Measurements from ENCODE around the gene LY6G6F.
"Not testable (repeated sequence)": the region's sequence is repeated elsewhere in the genome, so short reads cannot be mapped to it uniquely, and the experiment has no call there.

LY6G6F gene

GRCh38 chr6:31705931-31706330, 735 bp upstream of the LY6G6F start:
- H3K36me3 ChIP-seq (ENCODE audit: insufficient read depth, low read length), result no peaks in the 10 kb centered on the region
- H3K9me3 ChIP-seq (ENCODE audit: control insufficient read depth, insufficient read depth, low read length), result no peaks in the 10 kb centered on the region
- H3K9ac ChIP-seq (ENCODE audit: low read depth, low read length), result no peak overlapping the region
- H3K4me1 ChIP-seq (ENCODE audit: insufficient read depth, low read length), result peaks cover 11% of the 10 kb centered on the region

- Histone ChIP-seq H3K9ac (ENCODE audit: low read depth, low read length) (no peak overlapping the region), H3K36me3 (ENCODE audit: insufficient read depth, low read length) (no peaks in the 10 kb centered on the region), H3K9me3 (ENCODE audit: control insufficient read depth, insufficient read depth, low read length) (no peaks in the 10 kb centered on the region), H3K4me1 (ENCODE audit: insufficient read depth, low read length) (peaks cover 3% of the 10 kb centered on the region; the same call in 1 of the 2 replicates)
Observed at GRCh38 chr6:31707701-31708100, 1.0 kb downstream of the LY6G6F start.

GRCh38 chr6:31708224-31708623, 1.6 kb downstream of the LY6G6F start:
- no peaks in the 10 kb centered on the region for H3K36me3 ChIP-seq (ENCODE audit: insufficient read depth, low read length)
- no peaks in the 10 kb centered on the region for H3K9me3 ChIP-seq (ENCODE audit: control insufficient read depth, insufficient read depth, low read length)
- no peak overlapping the region for H3K9ac ChIP-seq (ENCODE audit: low read depth, low read length)
- peaks cover 3% of the 10 kb centered on the region; the same call in 1 of the 2 replicates for H3K4me1 ChIP-seq (ENCODE audit: insufficient read depth, low read length)

DNA sequence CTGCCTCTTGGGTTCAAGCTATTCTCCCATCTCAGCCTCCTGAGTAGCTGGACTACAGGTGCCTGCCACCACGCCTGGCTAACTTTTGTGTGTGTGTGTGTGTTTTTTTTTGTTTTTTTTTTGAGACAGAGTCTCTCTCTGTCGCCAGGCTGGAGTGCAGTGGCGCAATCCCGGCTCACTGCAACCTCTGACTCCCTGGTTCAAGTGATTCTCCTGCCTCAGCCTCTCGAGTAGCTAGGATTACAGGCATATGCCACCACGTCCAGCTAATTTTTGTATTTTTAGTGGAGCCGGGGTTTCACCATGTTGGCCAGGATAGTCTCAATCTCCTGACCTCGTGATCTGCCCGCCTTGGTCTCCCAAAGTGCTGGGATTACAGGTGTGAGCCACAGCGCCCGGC, 2.5 kb downstream of the LY6G6F start:
- H3K36me3 ChIP-seq (ENCODE audit: insufficient read depth, low read length); H3K9ac ChIP-seq (ENCODE audit: low read depth, low read length); H3K9me3 ChIP-seq (ENCODE audit: control insufficient read depth, insufficient read depth, low read length): not testable (repeated sequence)
- H3K4me1 ChIP-seq (ENCODE audit: insufficient read depth, low read length), result peaks cover 12% of the 10 kb centered on the region

GRCh38 chr6:31710523-31711219, 4.0 kb downstream of the LY6G6F start:
- Histone ChIP-seq H3K36me3 (ENCODE audit: insufficient read depth, low read length) (no peaks in the 10 kb centered on the region), H3K9me3 (ENCODE audit: control insufficient read depth, insufficient read depth, low read length) (no peaks in the 10 kb centered on the region), H3K9ac (ENCODE audit: low read depth, low read length) (no peak overlapping the region), H3K4me1 (ENCODE audit: insufficient read depth, low read length) (peaks cover 16% of the 10 kb centered on the region)

DNA sequence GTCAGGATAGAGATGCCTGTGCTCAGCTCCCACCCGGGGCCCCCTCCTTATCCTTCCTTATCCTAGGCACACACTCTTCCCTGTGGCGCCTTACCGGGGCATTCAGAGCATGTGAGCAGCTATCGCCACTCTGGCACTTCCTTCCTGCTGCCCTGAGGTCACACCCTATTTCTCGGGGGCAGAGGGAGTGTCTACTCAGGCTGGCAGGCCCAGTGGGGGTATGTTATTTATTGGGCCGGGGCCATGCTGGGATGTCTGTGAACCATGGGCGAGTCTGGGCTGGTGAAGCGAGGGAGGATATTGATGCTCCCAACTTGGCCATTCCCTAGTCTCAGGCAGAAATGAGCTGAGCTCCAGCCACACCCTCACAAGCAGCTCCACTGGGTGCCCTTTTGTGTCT, 4.6 kb downstream of the LY6G6F start:
- no peaks in the 10 kb centered on the region for H3K36me3 ChIP-seq (ENCODE audit: insufficient read depth, low read length)
- peaks cover 16% of the 10 kb centered on the region for H3K4me1 ChIP-seq (ENCODE audit: insufficient read depth, low read length)
- H3K9me3 ChIP-seq (ENCODE audit: control insufficient read depth, insufficient read depth, low read length), result no peaks in the 10 kb centered on the region
- H3K9ac ChIP-seq (ENCODE audit: low read depth, low read length), result no peak overlapping the region

GRCh38 chr6:31712296-31712695, 5.6 kb downstream of the LY6G6F start:
- Histone ChIP-seq H3K9ac (ENCODE audit: low read depth, low read length) (no peak overlapping the region), H3K4me1 (ENCODE audit: insufficient read depth, low read length) (peaks cover 16% of the 10 kb centered on the region), H3K36me3 (ENCODE audit: insufficient read depth, low read length) (no peaks in the 10 kb centered on the region), H3K9me3 (ENCODE audit: control insufficient read depth, insufficient read depth, low read length) (no peaks in the 10 kb centered on the region)

- Histone ChIP-seq H3K9me3 (ENCODE audit: control insufficient read depth, insufficient read depth, low read length) (no peaks in the 10 kb centered on the region), H3K9ac (ENCODE audit: low read depth, low read length) (no peak overlapping the region), H3K4me1 (ENCODE audit: insufficient read depth, low read length) (peaks cover 16% of the 10 kb centered on the region), H3K36me3 (ENCODE audit: insufficient read depth, low read length) (no peaks in the 10 kb centered on the region)
Observed at GRCh38 chr6:31713465-31713864, 6.8 kb downstream of the LY6G6F start.

- Histone ChIP-seq H3K9me3 (ENCODE audit: control insufficient read depth, insufficient read depth, low read length) (no peaks in the 10 kb centered on the region), H3K9ac (ENCODE audit: low read depth, low read length) (no peak overlapping the region), H3K4me1 (ENCODE audit: insufficient read depth, low read length) (peaks cover 19% of the 10 kb centered on the region), H3K36me3 (ENCODE audit: insufficient read depth, low read length) (no peaks in the 10 kb centered on the region)
Observed at GRCh38 chr6:31713991-31714684, 7.5 kb downstream of the LY6G6F start.

- no peak within 1 kb of the TSS for H3K9ac ChIP-seq (ENCODE audit: low read depth, low read length)
- H3K9me3 ChIP-seq (ENCODE audit: control insufficient read depth, insufficient read depth, low read length), result no peaks in the 10 kb centered on the region
- H3K4me1 ChIP-seq (ENCODE audit: insufficient read depth, low read length), result peaks cover 17% of the 10 kb centered on the region
- H3K36me3 ChIP-seq (ENCODE audit: insufficient read depth, low read length), result no peaks in the 10 kb centered on the region
Observed at GRCh38 chr6:31715022-31715958, 8.6 kb downstream of the LY6G6F start, which contains the start of gene LY6G6D. Gene LY6G6D (plus strand): TSS chr6:31715348. CDS start chr6:31715356, 8 bp downstream.

DNA sequence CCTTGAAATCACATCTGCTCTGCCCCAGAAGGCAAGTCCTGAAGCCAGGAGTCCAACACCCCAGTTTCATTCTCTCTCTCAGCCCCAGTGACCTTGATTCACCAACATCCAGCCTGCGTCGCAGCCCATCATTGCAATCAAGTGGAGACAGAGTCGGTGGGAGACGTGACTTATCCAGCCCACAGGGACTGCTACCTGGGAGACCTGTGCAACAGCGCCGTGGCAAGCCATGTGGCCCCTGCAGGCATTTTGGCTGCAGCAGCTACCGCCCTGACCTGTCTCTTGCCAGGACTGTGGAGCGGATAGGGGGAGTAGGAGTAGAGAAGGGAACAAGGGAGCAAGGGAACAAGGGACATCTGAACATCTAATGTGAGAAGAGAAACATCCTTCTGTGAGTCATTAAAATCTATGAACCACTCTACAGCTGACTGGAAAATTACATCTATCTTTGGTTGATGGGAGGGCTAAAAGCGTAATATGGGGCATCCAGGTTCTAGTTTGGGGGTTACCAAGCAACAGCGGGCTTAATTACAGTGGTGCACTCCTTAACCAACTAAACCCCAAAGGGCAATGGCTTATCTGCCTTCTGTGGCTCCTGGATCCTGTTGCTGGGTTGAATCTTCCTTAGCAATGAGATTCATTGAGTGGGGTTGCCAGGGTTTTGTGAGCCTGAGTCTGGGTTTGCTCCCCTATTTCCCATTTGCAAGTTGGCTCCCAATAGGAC, 11.0 kb downstream of the LY6G6F start:
- Histone ChIP-seq H3K4me1 (ENCODE audit: insufficient read depth, low read length) (peaks cover 16% of the 10 kb centered on the region), H3K9ac (ENCODE audit: low read depth, low read length) (no peak overlapping the region), H3K9me3 (ENCODE audit: control insufficient read depth, insufficient read depth, low read length) (no peaks in the 10 kb centered on the region), H3K36me3 (ENCODE audit: insufficient read depth, low read length) (no peaks in the 10 kb centered on the region)

DNA sequence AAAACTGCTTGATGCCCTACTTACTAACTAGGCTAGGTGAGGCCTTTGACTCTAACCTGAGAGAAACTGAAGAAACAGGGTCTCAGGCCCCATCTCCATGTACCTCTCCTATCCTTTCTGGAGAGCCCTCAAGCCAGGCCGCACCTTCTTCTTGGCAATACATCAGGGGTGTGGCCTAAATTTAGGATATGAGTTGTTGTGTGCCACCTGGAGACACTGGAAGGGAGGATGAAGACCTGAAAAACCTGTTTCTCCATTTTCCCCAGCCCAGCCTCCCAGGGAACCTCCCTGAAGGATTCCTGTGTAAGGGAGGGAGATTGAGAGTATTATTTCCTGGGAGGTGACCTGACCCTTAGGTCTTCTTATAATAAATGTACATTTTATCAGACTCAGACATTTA, 11.6 kb downstream of the LY6G6F start:
- Histone ChIP-seq H3K4me1 (ENCODE audit: insufficient read depth, low read length) (peaks cover 15% of the 10 kb centered on the region), H3K9ac (ENCODE audit: low read depth, low read length) (no peak overlapping the region), H3K9me3 (ENCODE audit: control insufficient read depth, insufficient read depth, low read length) (no peaks in the 10 kb centered on the region), H3K36me3 (ENCODE audit: insufficient read depth, low read length) (no peaks in the 10 kb centered on the region)

GRCh38 chr6:31719001-31719400, 12.3 kb downstream of the LY6G6F start:
- Histone ChIP-seq H3K9ac (ENCODE audit: low read depth, low read length) (no peak overlapping the region), H3K9me3 (ENCODE audit: control insufficient read depth, insufficient read depth, low read length) (no peaks in the 10 kb centered on the region), H3K4me1 (ENCODE audit: insufficient read depth, low read length) (peaks cover 8% of the 10 kb centered on the region), H3K36me3 (ENCODE audit: insufficient read depth, low read length) (no peaks in the 10 kb centered on the region)
